ENCODE measurements around the gene SLC6A20.

Gene SLC6A20

GRCh38 chr3:45802146-45802545, 5.8 kb upstream of the SLC6A20 start:
- DNase-seq (ENCODE audit: low read depth), result no peak

GRCh38 chr3:45800611-45801010, 4.3 kb upstream of the SLC6A20 start:
- DNase-seq (ENCODE audit: low read depth), result no peak

DNA sequence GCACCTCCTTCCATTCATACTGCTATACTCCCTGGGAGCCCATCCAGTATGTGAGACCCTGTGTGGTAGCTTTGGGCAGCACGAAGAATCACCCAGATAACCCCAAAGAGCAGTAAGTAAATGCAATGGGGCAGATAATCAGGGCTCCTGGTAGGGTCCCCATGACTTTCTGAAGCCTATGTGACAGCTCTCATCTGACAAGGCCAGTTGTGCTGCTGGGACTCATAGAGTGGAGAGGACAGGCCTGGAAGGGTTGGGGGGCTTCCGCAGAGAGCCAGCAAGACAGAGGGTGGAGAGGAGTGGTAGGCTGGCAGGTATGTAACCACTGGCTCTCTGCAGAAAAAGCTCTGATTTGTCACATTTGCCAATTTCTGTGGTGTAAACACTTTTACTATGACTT, 3.2 kb upstream of the SLC6A20 start:
- no peak for DNase-seq (ENCODE audit: low read depth)

- no peak for DNase-seq (ENCODE audit: low read depth)
Measured at GRCh38 chr3:45798034-45798433, 1.7 kb upstream of the SLC6A20 start.

GRCh38 chr3:45796902-45797637, 734 bp upstream of the SLC6A20 start:
- no peak for DNase-seq (ENCODE audit: low read depth)

DNA sequence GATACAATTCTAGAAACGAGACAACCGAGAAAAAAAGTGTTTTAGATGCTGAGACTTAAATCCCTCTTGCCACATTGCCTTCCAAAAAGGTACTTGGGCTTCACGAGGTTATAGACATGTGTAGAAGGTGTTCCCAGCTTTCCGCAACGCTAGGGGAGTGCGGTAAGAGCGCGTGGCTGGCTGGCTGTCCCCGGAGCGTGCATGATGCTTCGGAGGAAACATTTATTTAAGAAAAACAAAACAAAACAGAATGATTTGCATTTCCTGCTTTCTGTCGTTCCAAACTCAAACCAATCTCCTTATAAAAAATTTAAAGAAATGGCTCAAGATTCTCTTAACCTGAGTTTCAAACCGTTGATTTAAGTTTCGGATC, 841 bp downstream of the SLC6A20 start:
- no peak for DNase-seq (ENCODE audit: low read depth)

- DNase-seq (ENCODE audit: low read depth), result no peak
Measured at GRCh38 chr3:45794660-45795059, 1.7 kb downstream of the SLC6A20 start.

- DNase-seq (ENCODE audit: low read depth), result no peak
Measured at GRCh38 chr3:45794177-45794560, 2.2 kb downstream of the SLC6A20 start.

DNA sequence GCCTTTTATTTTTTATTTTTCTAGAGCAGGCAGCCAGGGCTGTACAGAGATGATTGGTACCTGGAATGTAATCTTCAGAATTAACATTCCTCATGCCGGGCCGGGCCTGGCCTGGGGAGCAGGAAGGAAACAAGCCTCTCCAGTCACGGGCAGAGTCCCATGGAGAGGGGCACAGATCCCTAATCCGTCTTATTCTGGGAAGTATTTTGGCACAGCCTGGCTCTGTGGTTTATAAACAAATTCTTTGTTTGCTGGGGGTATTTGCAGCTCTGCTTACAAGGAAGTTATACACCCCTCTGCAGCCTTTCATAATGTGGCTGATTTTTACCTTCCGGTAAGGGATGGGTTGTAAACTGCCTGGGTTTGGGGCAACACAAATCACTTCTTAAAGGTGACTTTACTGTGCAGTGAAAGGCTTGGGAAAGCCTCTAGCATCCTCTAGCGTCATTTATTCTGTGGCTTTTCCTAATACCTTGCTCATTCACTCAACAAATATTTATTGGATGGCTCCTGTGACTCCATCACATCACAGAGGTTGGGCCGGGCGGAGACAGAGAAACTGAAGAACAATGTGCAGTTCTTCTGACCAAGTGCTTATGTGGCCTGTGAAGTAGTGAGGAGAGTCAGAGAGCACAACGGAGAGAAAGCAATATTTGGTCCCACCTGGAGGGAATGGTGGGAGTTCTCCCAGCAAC, 2.7 kb downstream of the SLC6A20 start:
- no peak for DNase-seq (ENCODE audit: low read depth)

DNA sequence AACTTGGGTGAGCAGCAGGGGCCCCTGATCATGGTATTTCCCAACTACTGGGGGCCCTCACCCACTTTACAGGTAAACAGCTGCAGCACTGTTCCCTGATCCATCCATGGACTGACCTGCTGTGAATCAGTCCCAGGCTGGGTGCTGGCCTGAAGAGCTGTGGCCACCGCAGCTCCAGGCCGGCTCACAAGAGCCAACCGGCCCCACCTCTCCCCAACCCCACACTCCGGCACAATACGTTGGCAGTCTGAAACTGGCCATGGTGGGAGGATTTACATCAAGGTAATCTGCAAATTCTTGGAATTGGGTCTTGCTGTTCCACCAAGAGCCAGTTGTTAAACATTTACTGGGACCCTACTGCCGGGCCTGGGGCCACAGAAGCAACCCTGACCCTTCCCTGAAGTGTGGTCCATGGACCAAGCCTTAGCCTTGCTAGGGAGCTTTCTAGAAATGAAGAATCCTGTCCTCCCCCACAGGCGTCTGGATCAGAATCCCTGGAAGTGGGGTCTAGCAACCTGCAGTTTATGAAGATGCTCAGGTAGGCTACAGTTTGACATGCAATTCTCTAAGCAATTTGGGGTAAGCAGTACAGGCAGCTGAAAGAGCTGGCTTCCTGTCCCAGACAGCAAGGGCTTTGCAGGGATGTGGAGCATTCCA, 3.7 kb downstream of the SLC6A20 start:
- no peak for DNase-seq (ENCODE audit: low read depth)

DNA sequence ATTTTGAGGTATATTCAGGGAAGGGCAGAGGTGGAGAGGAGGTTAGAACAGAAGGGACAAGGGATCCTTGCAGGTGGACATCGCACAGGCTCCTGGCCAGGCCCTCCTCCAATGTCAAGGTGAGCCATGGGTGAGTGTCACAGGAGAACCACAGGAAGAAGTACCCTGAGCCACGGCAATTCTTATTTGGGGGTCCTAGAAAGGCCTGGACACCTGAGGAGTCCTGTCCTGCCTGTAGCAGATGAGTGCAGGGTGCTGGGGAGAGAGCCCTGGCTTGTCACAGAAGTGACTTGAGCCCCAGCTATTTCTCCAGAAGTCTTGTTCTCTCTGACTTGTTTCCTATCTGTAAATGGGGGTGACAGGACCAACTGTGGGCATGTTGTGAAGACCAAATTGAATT, 4.3 kb downstream of the SLC6A20 start:
- DNase-seq (ENCODE audit: low read depth), result no peak

- no peak for DNase-seq (ENCODE audit: low read depth)
Measured at GRCh38 chr3:45790596-45790995, 5.7 kb downstream of the SLC6A20 start.

DNA sequence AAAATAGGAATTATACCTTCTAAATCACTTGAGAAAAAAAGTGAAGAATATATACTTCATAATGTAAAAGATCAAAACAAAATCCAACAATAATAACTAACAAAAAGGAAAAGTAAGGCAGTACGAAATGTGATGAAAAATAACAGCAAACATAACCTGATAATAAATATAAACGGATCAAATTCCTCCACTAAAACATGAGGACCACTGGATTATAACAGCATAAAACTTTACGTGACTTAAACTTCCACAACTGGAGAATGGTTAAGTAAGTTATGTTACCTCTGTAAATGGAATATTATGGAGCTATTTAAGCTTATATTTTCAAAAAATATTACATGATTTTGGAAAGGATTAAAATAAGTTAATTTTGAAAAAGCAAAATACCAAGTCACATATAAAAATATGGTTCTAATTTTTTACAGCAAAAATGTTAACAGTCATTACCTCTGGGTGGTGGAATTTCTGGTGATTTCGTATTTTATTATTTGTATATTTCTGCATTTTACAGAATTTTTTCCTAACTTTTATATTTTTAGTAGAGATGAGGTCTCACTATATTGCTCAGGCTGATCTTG, 7.0 kb downstream of the SLC6A20 start:
- no peak for DNase-seq (ENCODE audit: low read depth)

GRCh38 chr3:45787551-45787950, 8.8 kb downstream of the SLC6A20 start:
- DNase-seq (ENCODE audit: low read depth), result no peak

DNA sequence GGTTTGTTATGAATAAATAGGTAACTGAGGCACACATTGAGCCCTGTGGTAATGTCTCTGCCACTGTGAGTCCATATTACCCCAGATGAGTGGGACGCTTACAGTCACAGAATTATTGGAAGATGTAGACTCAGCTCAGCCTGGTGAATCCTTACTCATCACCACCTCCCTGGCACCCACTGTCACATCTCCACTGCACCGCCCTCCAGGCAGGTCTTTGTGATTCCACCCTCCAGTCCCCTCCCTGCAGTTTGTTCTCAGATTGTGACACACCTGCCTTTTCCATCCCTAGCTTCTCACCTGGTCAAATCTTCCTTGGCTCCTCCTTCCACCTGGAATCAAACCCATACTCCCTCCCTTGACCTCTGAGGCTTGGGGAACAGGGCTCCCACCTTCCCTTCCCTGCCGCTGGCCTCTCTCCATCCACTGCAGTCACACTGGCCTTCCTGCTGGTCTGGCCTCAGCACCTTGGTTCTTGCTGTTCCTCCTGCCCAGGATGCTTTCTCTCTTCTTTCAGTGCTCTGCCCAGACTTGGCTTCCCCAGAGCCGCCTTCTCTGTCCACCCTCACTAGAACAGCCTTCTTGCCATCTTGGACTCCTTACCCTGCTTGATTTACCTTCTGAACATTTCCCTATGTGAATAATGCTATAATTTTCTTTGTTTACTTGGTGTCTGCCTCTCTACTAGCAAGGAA, 9.4 kb downstream of the SLC6A20 start:
- DNase-seq (ENCODE audit: low read depth), result no peak

DNA sequence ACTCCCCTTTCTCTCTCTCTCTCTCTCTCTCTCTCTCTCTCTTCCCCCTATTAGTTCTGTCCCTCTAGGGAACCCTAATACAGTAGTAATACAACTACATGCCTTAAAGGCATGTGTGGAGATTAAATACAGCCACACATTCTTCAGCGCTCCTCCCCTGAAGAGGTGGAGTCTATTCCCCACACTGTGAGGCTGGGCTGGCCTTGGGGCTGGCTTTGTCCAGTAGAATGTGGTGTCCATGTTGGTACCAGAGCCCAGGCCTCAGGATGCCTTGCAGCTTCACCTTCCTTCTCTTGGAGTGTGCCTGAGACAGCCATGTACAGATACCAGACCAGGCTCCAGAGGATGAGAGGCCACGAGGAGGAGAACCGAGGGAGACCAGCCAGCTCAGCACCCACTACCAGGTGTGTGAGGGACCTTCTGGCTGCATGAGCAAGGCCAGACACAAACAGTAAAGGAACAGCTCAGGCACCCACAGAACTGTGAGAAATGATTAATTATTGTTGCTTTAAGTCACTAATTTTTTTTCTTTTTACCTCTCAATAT, 10.7 kb downstream of the SLC6A20 start:
- no peak for DNase-seq (ENCODE audit: low read depth)

- no peak for DNase-seq (ENCODE audit: low read depth)
Measured at GRCh38 chr3:45783667-45784066, 12.7 kb downstream of the SLC6A20 start.

DNA sequence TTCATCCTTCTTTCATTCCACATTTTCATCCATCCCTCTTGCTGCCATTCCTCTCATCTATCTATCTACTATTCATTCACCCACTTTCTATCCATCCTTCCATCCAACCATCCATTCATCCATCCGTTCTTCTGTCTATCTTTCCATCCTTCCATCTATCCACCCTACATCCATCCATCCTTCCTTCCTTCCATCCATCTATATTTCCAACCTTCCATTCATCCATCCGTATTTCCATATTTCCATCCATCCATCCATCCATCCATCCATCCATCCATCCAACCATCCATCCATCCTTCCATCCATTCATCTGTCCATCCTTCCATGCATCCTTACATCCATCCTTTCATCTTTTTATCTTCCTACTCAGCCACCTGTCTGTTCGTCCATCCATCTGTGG, 14.0 kb downstream of the SLC6A20 start:
- no peak for DNase-seq (ENCODE audit: low read depth)

- DNase-seq (ENCODE audit: low read depth), result no peak
Measured at GRCh38 chr3:45781841-45782240, 14.5 kb downstream of the SLC6A20 start.

- DNase-seq (ENCODE audit: low read depth), result no peak
Measured at GRCh38 chr3:45781271-45781670, 15.1 kb downstream of the SLC6A20 start.

DNA sequence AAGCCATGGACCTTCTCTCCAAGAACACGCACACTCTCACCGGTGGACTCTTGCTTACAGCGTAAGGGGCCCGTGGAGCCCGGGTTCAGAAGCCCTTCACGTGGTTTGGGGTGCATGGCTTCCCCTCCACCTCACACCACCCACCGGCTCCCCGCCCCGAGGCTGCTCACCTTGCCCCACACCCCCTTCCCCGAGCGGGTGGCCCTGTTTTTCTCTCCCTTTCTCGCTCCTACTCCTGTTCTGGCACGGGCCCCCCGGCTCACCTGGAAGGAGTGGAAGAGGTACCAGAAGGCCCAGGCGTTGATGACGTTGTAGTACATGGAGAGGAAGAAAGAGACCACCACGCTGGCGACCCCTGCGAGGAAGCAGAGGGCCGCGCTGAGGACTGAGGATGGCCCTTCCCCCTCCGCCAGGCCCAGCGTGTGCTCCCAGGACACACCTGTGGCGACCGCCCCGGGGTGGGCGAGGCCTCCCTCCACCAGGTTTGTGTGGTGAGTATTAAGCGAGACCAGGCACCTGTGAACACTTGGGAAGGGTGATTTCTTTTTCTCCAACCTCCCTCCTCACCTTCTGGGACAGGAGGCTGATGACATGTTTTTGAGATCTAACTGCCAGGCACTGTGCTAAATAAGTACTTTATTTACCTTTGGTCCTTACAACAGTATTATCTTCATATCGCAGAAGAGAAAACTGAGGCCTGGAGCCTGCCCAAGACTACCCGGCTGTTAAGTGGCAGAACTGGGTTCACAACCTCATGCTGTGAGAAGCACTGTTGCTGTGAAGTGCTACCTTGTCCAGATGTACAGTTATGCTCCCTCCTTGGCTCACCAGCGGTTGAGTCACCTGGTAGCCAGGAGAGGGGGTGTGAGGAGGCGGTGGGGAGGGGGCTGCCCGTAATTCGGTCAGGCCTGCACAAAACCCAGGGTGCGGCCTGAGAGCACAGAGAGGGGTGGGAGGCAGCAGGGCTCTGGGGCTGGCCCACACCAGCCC, 16.3 kb downstream of the SLC6A20 start:
- no peak for DNase-seq (ENCODE audit: low read depth)

All from activated T-helper 1 cell treated with Interleukin-2 at 50 U/mL for 16 hours (primary cell).